Loucy (cell line): ENCODE results near the gene PFAS.

Source experiments
- EZH2phosphoT487 ChIP-seq: fragments of 200-600 bp; IDR thresholded peaks from 2 replicates; pipeline ENCODE4 v1.6.1; 2018; ENCODE audit warnings: antibody characterized with exemption, mild to moderate bottlenecking, moderate library complexity, borderline replicate concordance
- TF ChIP-seq, protein P1 (sequence below): fragments of 200-600 bp; sonication (generic); conservative IDR thresholded peaks from 2 replicates; pipeline ENCODE4 v1.5.1; 2014; ENCODE audit warnings: mild to moderate bottlenecking, antibody characterized with exemption, low read length

DNA sequence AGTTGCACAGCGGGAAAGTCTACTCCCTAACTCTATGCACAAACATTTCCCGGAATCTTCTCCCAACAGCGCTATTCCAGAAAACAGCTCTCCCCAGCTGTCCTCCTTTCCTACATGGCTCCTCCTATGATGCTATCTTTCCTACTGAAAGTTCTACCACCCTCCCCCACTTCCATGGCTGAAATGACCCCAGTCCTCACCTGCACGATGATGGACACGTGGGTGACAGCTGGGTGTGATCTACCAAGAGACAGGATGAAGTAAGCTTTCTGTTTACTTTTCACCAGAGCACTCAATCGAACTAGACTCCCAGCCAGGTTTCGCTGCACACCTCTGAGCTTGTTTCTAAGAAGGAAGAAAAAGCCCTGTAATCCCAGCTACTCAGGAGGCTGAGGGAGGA is 11.9 kb upstream of the PFAS start:
- TF ChIP-seq, protein P1, sequence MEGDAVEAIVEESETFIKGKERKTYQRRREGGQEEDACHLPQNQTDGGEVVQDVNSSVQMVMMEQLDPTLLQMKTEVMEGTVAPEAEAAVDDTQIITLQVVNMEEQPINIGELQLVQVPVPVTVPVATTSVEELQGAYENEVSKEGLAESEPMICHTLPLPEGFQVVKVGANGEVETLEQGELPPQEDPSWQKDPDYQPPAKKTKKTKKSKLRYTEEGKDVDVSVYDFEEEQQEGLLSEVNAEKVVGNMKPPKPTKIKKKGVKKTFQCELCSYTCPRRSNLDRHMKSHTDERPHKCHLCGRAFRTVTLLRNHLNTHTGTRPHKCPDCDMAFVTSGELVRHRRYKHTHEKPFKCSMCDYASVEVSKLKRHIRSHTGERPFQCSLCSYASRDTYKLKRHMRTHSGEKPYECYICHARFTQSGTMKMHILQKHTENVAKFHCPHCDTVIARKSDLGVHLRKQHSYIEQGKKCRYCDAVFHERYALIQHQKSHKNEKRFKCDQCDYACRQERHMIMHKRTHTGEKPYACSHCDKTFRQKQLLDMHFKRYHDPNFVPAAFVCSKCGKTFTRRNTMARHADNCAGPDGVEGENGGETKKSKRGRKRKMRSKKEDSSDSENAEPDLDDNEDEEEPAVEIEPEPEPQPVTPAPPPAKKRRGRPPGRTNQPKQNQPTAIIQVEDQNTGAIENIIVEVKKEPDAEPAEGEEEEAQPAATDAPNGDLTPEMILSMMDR: no peak
- no peak for TF ChIP-seq EZH2phosphoT487
